Stimulated activated naive CD8-positive, alpha-beta T cell treated with anti-CD3 and anti-CD28 coated beads, Interleukin-15, amount 100 ng/mL, for 72 hours (primary cell): ENCODE data around the gene GPI.
A peak's percentile ranks its signal among the peaks of the same experiment; 100 is the strongest.
"Not testable (repeated sequence)": the region's sequence is repeated elsewhere in the genome, so short reads cannot be mapped to it uniquely, and the experiment has no call there.

Experiments
- ATAC-seq: fragments of 150-1000 bp; cut with Tn5 transposase; 2 replicates; pipeline ENCODE4 v1.10.0; 2021; ENCODE audit warnings: mild to moderate bottlenecking, moderate library complexity
- DNase-seq, 2 donors: peaks; one replicate each; pipeline ENCODE4 v3.0.0; 2021 to 2022
- H3K27ac Mint-ChIP-seq, 2 donors: one replicate each; pipeline ENCODE4 v1.8.0; 2022; ENCODE audit warnings: mild to moderate bottlenecking in 2 of 2, mixed read lengths in 2 of 2, moderate library complexity in 2 of 2
- H3K27me3 Mint-ChIP-seq: one replicate; pipeline ENCODE4 v1.8.0; 2022; ENCODE audit warnings: mixed read lengths
- H3K4me1 Mint-ChIP-seq: one replicate; pipeline ENCODE4 v1.8.0; 2022; ENCODE audit warnings: mild to moderate bottlenecking, mixed read lengths
- H3K4me3 Mint-ChIP-seq, 2 donors: one replicate each; pipeline ENCODE4 v1.8.0; 2022; ENCODE audit warnings: mild to moderate bottlenecking in 2 of 2, mixed read lengths in 2 of 2, moderate library complexity in 1 of 2
- H3K9me3 Mint-ChIP-seq, 2 donors: one replicate each; pipeline ENCODE4 v1.8.0; 2022; ENCODE audit warnings: mixed read lengths in 2 of 2

Gene GPI

GRCh38 chr19:34356875-34357274, 8.1 kb upstream of the GPI start:
- ATAC-seq (no peak), DNase-seq (no peak)
- Mint-ChIP-seq H3K4me3 (no peak overlapping the region), H3K27me3 (no peaks in the 10 kb centered on the region), H3K4me1 (peaks cover 46% of the 10 kb centered on the region), H3K9me3 (no peaks in the 10 kb centered on the region), H3K27ac (no peak overlapping the region)

GRCh38 chr19:34357431-34357830, 7.6 kb upstream of the GPI start:
- Mint-ChIP-seq H3K4me1 (peaks cover 51% of the 10 kb centered on the region), H3K9me3 (no peaks in the 10 kb centered on the region), H3K4me3 (peak overlapping the region; percentile 47 to 91), H3K27ac (peak overlapping the region in 1 of 2 donors; percentile 28), H3K27me3 (no peaks in the 10 kb centered on the region)
- ATAC-seq: no peak
- no peak for DNase-seq

GRCh38 chr19:34359140-34359953, 5.6 kb upstream of the GPI start:
- H3K4me1 Mint-ChIP-seq: peaks cover 70% of the 10 kb centered on the region
- ATAC-seq (peak; percentile 97), DNase-seq (peak; percentile 99)
- no peaks in the 10 kb centered on the region for H3K27me3 Mint-ChIP-seq
- H3K4me3 Mint-ChIP-seq: peak overlapping the region; percentile 91 to 92
- H3K9me3 Mint-ChIP-seq: no peaks in the 10 kb centered on the region
- H3K27ac Mint-ChIP-seq: peak overlapping the region; percentile 94 to 96

- Mint-ChIP-seq H3K27ac (peak overlapping the region; percentile 94 to 96), H3K27me3 (no peaks in the 10 kb centered on the region), H3K9me3 (no peaks in the 10 kb centered on the region), H3K4me3 (peak overlapping the region; percentile 91 to 92), H3K4me1 (peaks cover 75% of the 10 kb centered on the region)
- DNase-seq: no peak
- ATAC-seq: no peak
These were observed 5.1 kb upstream of the GPI start for GRCh38 chr19:34359954-34360315.

GRCh38 chr19:34360354-34360909, 4.6 kb upstream of the GPI start:
- Mint-ChIP-seq H3K4me3 (peak overlapping the region; percentile 91 to 92), H3K27me3 (no peaks in the 10 kb centered on the region), H3K9me3 (no peaks in the 10 kb centered on the region), H3K27ac (peak overlapping the region in 1 of 2 donors; percentile 96), H3K4me1 (peaks cover 76% of the 10 kb centered on the region)
- no peak for ATAC-seq
- no peak for DNase-seq

GRCh38 chr19:34362679-34363069, 2.3 kb upstream of the GPI start:
- H3K4me3 Mint-ChIP-seq: peak overlapping the region in 1 of 2 donors; percentile 39
- DNase-seq (no peak), ATAC-seq (no peak)
- peaks cover 88% of the 10 kb centered on the region for H3K4me1 Mint-ChIP-seq
- H3K9me3 Mint-ChIP-seq: no peaks in the 10 kb centered on the region
- H3K27ac Mint-ChIP-seq: peak overlapping the region in 1 of 2 donors; percentile 72
- no peaks in the 10 kb centered on the region for H3K27me3 Mint-ChIP-seq

- no peak for DNase-seq
- Mint-ChIP-seq H3K27ac (peak overlapping the region in 1 of 2 donors; percentile 72), H3K27me3 (no peaks in the 10 kb centered on the region), H3K9me3 (no peaks in the 10 kb centered on the region), H3K4me3 (peak overlapping the region; percentile 2 to 39), H3K4me1 (peaks cover 88% of the 10 kb centered on the region)
- ATAC-seq: no peak
These were observed 1.9 kb upstream of the GPI start for GRCh38 chr19:34363094-34363493.

GRCh38 chr19:34363930-34364329, 1.1 kb upstream of the GPI start:
- Mint-ChIP-seq H3K4me3 (peak overlapping the region; percentile 92 to 93), H3K27me3 (no peaks in the 10 kb centered on the region), H3K27ac (no peak overlapping the region), H3K4me1 (peaks cover 86% of the 10 kb centered on the region), H3K9me3 (no peaks in the 10 kb centered on the region)
- ATAC-seq: no peak
- no peak for DNase-seq

- no peak for ATAC-seq
- Mint-ChIP-seq H3K4me3 (peak overlapping the region; percentile 92 to 93), H3K9me3 (no peaks in the 10 kb centered on the region), H3K4me1 (peaks cover 85% of the 10 kb centered on the region), H3K27me3 (no peaks in the 10 kb centered on the region), H3K27ac (peak overlapping the region; percentile 53 to 76)
- DNase-seq: no peak
These were observed 550 bp upstream of the GPI start for GRCh38 chr19:34364462-34364829.

GRCh38 chr19:34365463-34366401, 736 bp downstream of the GPI start:
- peak overlapping the region; percentile 90 to 96 for H3K27ac Mint-ChIP-seq
- H3K4me3 Mint-ChIP-seq: peak overlapping the region; percentile 93 to 99
- no peaks in the 10 kb centered on the region for H3K9me3 Mint-ChIP-seq
- ATAC-seq: peak; percentile 24
- DNase-seq: peak in 1 of 2 donors; percentile 27
- peaks cover 84% of the 10 kb centered on the region for H3K4me1 Mint-ChIP-seq
- H3K27me3 Mint-ChIP-seq: no peaks in the 10 kb centered on the region

GRCh38 chr19:34366738-34367623, 2.0 kb downstream of the GPI start:
- Mint-ChIP-seq H3K9me3 (no peaks in the 10 kb centered on the region), H3K27me3 (no peaks in the 10 kb centered on the region), H3K4me3 (peak overlapping the region; percentile 93 to 99), H3K4me1 (peaks cover 87% of the 10 kb centered on the region), H3K27ac (peak overlapping the region; percentile 90 to 96)
- ATAC-seq: no peak
- DNase-seq: no peak

- H3K27ac Mint-ChIP-seq: no peak overlapping the region
- DNase-seq (no peak), ATAC-seq (no peak)
- H3K4me3 Mint-ChIP-seq: peak overlapping the region in 1 of 2 donors; percentile 59
- H3K9me3 Mint-ChIP-seq: no peaks in the 10 kb centered on the region
- H3K27me3 Mint-ChIP-seq: no peaks in the 10 kb centered on the region
- peaks cover 81% of the 10 kb centered on the region for H3K4me1 Mint-ChIP-seq
These were observed 2.6 kb downstream of the GPI start for GRCh38 chr19:34367624-34367957.

- H3K27ac Mint-ChIP-seq: peak overlapping the region in 1 of 2 donors; percentile 55
- DNase-seq: no peak
- H3K27me3 Mint-ChIP-seq: no peaks in the 10 kb centered on the region
- H3K4me1 Mint-ChIP-seq: peaks cover 74% of the 10 kb centered on the region
- no peaks in the 10 kb centered on the region for H3K9me3 Mint-ChIP-seq
- H3K4me3 Mint-ChIP-seq: peak overlapping the region in 1 of 2 donors; percentile 9
- no peak for ATAC-seq
These were observed 3.3 kb downstream of the GPI start for GRCh38 chr19:34368338-34368737.

- not testable (repeated sequence) for H3K9me3 Mint-ChIP-seq, DNase-seq, H3K27me3 Mint-ChIP-seq, H3K4me3 Mint-ChIP-seq, ATAC-seq
- peak overlapping the region in 1 of 2 donors; percentile 78 for H3K27ac Mint-ChIP-seq
- H3K4me1 Mint-ChIP-seq: peaks cover 72% of the 10 kb centered on the region
These were observed 4.2 kb downstream of the GPI start for GRCh38 chr19:34369166-34369565.

- Mint-ChIP-seq H3K9me3 (no peaks in the 10 kb centered on the region), H3K4me1 (peaks cover 72% of the 10 kb centered on the region), H3K27me3 (no peaks in the 10 kb centered on the region), H3K4me3 (peak overlapping the region in 1 of 2 donors; percentile 10), H3K27ac (peak overlapping the region in 1 of 2 donors; percentile 78)
- no peak for ATAC-seq
- no peak for DNase-seq
These were observed 5.1 kb downstream of the GPI start for GRCh38 chr19:34370117-34370516.
